Vagina (tissue), 2 donors: ENCODE results near the gene RNF183. TPM values are rescaled to one million over a fixed set of nuclear protein-coding genes. Genes with fewer than 3 reads are reported as not detected.
"Not testable (repeated sequence)": the region's sequence is repeated elsewhere in the genome, so short reads cannot be mapped to it uniquely, and the experiment has no call there.

Source experiments
- DNase-seq, 2 donors: peaks; one replicate each; pipeline ENCODE4 v3.0.0-alpha.2; 2017; ENCODE audit errors: extremely low spot score in 2 of 2
- H3K27ac ChIP-seq: fragments of 200-600 bp; sonication (generic); one replicate; pipeline ENCODE4 v1.5.1; 2019
- H3K27me3 ChIP-seq: fragments of 200-600 bp; sonication (generic); one replicate; pipeline ENCODE4 v1.5.1; 2019
- H3K36me3 ChIP-seq, 2 donors: fragments of 200-600 bp; sonication (generic); one replicate each; pipeline ENCODE4 v1.5.1; 2017 to 2019
- H3K4me1 ChIP-seq: fragments of 200-600 bp; sonication (generic); one replicate; pipeline ENCODE4 v1.5.1; 2019
- H3K4me3 ChIP-seq, 2 donors: fragments of 200-600 bp; sonication (generic); 1 replicate in 1 of 2; 2 replicates in 1 of 2; pipeline ENCODE4 v1.5.1; 2016 to 2019
- H3K9me3 ChIP-seq: fragments of 200-600 bp; sonication (generic); one replicate; pipeline ENCODE4 v1.5.1; 2019
- POLR2A ChIP-seq, 2 donors: fragments of 450-650 bp; IDR thresholded peaks; one replicate each; pipeline ENCODE4 v1.6.1; 2017; ENCODE audit warnings: antibody characterized with exemption in 2 of 2, mild to moderate bottlenecking in 2 of 2, moderate library complexity in 2 of 2
- POLR2AphosphoS5 ChIP-seq, 2 donors: sonication (generic); formaldehyde crosslinking; IDR thresholded peaks; one replicate each; pipeline ENCODE4 v1.9.0; 2017; ENCODE audit warnings: antibody characterized with exemption in 2 of 2, mild to moderate bottlenecking in 2 of 2, low read depth in 1 of 2; ENCODE audit not compliant: insufficient read depth in 1 of 2
- intact Hi-C: fragments of 100-400 bp; cut with DNase I; formaldehyde crosslinking; loops from one replicate; pipeline ENCODE4 v1.15.1; 2023
- total RNA-seq: library from RNA; depleted of rRNA; stranded (reverse); fragments of >200 nt; gene quantifications from one replicate; pipeline ENCODE4 v1.2.3, GENCODE V29; 2016
- TF ChIP-seq, protein P1 (sequence below), 3 experiments: fragments of 450-650 bp in 2 of 3; fragments of 200-600 bp in 1 of 3; sonication (generic) in 1 of 3; IDR thresholded peaks; one replicate each; pipeline ENCODE4 v1.5.1; 2017 to 2019; ENCODE audit warnings: antibody characterized with exemption in 3 of 3, mild to moderate bottlenecking in 2 of 3, moderate library complexity in 2 of 3

The RNF183 gene
- total RNA-seq, 1 donor from 2014 or later, result not detected

DNA sequence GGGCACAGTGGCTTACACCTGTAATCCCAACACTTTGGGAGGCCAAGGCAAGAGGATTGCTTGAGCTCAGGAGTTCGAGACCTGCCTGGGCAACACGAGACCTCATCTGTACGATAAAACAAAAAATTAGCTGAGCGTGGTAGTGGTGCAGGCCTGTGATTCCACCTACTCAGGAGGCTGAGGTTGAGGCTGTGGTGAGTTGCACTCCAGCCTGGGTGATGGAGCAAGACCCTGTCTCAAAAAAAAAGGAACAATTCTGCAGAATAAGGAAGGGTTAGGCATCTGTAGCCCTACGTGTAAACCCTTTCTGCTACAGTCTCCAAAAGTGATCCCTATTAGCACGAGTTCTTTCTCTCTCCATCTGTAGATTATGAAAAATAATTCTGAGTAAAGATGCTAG lies 47.7 kb downstream of the RNF183 start:
- intact Hi-C loops, result no loop called here
- no peak for DNase-seq
- no peak for TF ChIP-seq POLR2AphosphoS5 (IDR thresholded peaks at IDR 0.05; ENCODE audit: insufficient read depth in 1 of 2, low read depth in 1 of 2)
- TF ChIP-seq POLR2A (IDR thresholded peaks at IDR 0.05), result no peak
- TF ChIP-seq, protein P1, sequence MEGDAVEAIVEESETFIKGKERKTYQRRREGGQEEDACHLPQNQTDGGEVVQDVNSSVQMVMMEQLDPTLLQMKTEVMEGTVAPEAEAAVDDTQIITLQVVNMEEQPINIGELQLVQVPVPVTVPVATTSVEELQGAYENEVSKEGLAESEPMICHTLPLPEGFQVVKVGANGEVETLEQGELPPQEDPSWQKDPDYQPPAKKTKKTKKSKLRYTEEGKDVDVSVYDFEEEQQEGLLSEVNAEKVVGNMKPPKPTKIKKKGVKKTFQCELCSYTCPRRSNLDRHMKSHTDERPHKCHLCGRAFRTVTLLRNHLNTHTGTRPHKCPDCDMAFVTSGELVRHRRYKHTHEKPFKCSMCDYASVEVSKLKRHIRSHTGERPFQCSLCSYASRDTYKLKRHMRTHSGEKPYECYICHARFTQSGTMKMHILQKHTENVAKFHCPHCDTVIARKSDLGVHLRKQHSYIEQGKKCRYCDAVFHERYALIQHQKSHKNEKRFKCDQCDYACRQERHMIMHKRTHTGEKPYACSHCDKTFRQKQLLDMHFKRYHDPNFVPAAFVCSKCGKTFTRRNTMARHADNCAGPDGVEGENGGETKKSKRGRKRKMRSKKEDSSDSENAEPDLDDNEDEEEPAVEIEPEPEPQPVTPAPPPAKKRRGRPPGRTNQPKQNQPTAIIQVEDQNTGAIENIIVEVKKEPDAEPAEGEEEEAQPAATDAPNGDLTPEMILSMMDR (IDR thresholded peaks at IDR 0.05), result no peak
- no peak overlapping the region for H3K27ac ChIP-seq
- no peaks in the 10 kb centered on the region for H3K4me1 ChIP-seq
- H3K27me3 ChIP-seq, result no peaks in the 10 kb centered on the region
- no peaks in the 10 kb centered on the region for H3K9me3 ChIP-seq
- H3K4me3 ChIP-seq, result no peak overlapping the region
- peaks cover 0 to 9% of the 10 kb centered on the region in 2 donors for H3K36me3 ChIP-seq

GRCh38 chr9:113254991-113255390 lies 48.2 kb downstream of the RNF183 start:
- no peak overlapping the region for H3K4me3 ChIP-seq
- H3K27ac ChIP-seq, result no peak overlapping the region
- H3K9me3 ChIP-seq, result no peaks in the 10 kb centered on the region
- no peak for DNase-seq
- H3K36me3 ChIP-seq, result peaks cover 0 to 4% of the 10 kb centered on the region in 2 donors
- H3K27me3 ChIP-seq, result no peaks in the 10 kb centered on the region
- TF ChIP-seq POLR2A (IDR thresholded peaks at IDR 0.05) (no peak), POLR2AphosphoS5 (IDR thresholded peaks at IDR 0.05; ENCODE audit: insufficient read depth in 1 of 2, low read depth in 1 of 2) (no peak)
- TF ChIP-seq, protein P1 (IDR thresholded peaks at IDR 0.05), result no peak
- no peaks in the 10 kb centered on the region for H3K4me1 ChIP-seq
- intact Hi-C loops, result no loop called here

DNA sequence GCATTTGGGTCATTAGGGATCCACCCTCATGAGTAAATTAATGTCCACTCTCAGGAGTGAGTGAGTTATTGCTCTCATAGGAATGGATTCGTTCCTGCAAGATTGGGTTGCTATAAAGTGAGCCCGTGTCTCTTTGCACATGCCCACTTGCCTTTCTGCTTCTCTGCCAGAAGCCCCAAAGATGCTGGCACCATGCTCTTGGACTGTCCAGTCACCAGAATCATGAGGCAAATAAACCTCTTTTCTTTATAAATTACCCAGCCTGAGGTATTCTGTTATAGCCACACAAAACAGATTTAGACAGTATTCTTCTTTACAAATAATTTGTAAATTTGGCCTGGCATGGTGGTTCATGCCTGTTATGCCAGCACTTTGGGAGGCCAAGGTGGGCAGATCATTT lies 52.4 kb downstream of the RNF183 start:
- Histone ChIP-seq H3K4me1 (no peaks in the 10 kb centered on the region), H3K36me3 (no peaks in the 10 kb centered on the region), H3K9me3 (no peaks in the 10 kb centered on the region), H3K4me3 (no peak overlapping the region), H3K27me3 (no peaks in the 10 kb centered on the region), H3K27ac (no peak overlapping the region)
- TF ChIP-seq POLR2AphosphoS5 (IDR thresholded peaks at IDR 0.05; ENCODE audit: insufficient read depth in 1 of 2, low read depth in 1 of 2), result no peak
- no peak for TF ChIP-seq POLR2A (IDR thresholded peaks at IDR 0.05)
- TF ChIP-seq, protein P1 (IDR thresholded peaks at IDR 0.05), result no peak
- intact Hi-C loops, result no loop called here
- DNase-seq, result no peak

DNA sequence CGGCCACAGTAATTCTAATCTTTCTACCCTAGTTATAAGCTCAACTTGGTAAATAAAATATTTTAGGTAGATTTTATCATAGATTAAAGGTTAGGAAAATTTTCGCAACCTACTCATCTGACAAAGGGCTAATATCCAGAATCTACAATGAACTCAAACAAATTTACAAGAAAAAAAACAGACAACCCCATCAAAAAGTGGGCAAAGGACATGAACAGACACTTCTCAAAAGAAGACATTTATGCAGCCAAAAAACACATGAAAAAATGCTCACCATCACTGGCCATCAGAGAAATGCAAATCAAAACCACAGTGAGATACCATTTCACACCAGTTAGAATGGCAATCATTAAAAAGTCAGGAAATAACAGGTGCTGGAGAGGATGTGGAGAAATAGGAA lies 53.5 kb downstream of the RNF183 start:
- H3K36me3 ChIP-seq, H3K27me3 ChIP-seq, H3K27ac ChIP-seq, H3K4me3 ChIP-seq, H3K9me3 ChIP-seq, DNase-seq, intact Hi-C loops, H3K4me1 ChIP-seq: not testable (repeated sequence)

GRCh38 chr9:113247640-113248039 lies 55.5 kb downstream of the RNF183 start:
- H3K27me3 ChIP-seq, result no peaks in the 10 kb centered on the region
- no peaks in the 10 kb centered on the region for H3K4me1 ChIP-seq
- TF ChIP-seq, protein P1 (IDR thresholded peaks at IDR 0.05), result no peak
- no peak for TF ChIP-seq POLR2A (IDR thresholded peaks at IDR 0.05)
- no peak for TF ChIP-seq POLR2AphosphoS5 (IDR thresholded peaks at IDR 0.05; ENCODE audit: insufficient read depth in 1 of 2, low read depth in 1 of 2)
- DNase-seq, result no peak
- intact Hi-C loops, result no loop called here
- H3K9me3 ChIP-seq, result no peaks in the 10 kb centered on the region
- H3K4me3 ChIP-seq, result no peak overlapping the region
- H3K36me3 ChIP-seq, result no peaks in the 10 kb centered on the region
- H3K27ac ChIP-seq, result no peak overlapping the region

Other genes starting within 250 kb of the RNF183 start
- gene ZFP37, start 246.7 kb downstream of the RNF183 start, total RNA-seq, result 3.7 TPM
- 11.5 TPM for gene SLC31A2, start 152.4 kb downstream of the RNF183 start, total RNA-seq
- gene FKBP15, start 82.1 kb downstream of the RNF183 start, total RNA-seq, result 28.7 TPM
- 9.3 TPM for gene SLC31A1, start 81.8 kb downstream of the RNF183 start, total RNA-seq
- gene CDC26, start 27.8 kb downstream of the RNF183 start, total RNA-seq, result 25.3 TPM
- 11.8 TPM for gene PRPF4, start 27.7 kb downstream of the RNF183 start, total RNA-seq
- gene WDR31, start 36.9 kb upstream of the RNF183 start, total RNA-seq, result 2.0 TPM
- gene BSPRY, start 46.2 kb upstream of the RNF183 start, total RNA-seq, result 3.9 TPM
- gene HDHD3, start 73.6 kb upstream of the RNF183 start, total RNA-seq, result 31.7 TPM
- gene ALAD, start 97.9 kb upstream of the RNF183 start, total RNA-seq, result 29.5 TPM
- gene POLE3, start 107.3 kb upstream of the RNF183 start, total RNA-seq, result 17.4 TPM
- gene C9orf43, start 107.4 kb upstream of the RNF183 start, total RNA-seq, result not detected
- gene RGS3, start 160.4 kb upstream of the RNF183 start, total RNA-seq, result 27.0 TPM